GM12878 (cell line): ENCODE measurements around the gene ZNF165. TPM values are rescaled to one million over a fixed set of nuclear protein-coding genes. Genes with fewer than 3 reads are reported as not detected.

Source experiments
- ATAC-seq: fragments of 200-7000 bp; cut with Tn5 transposase; 3 replicates; pipeline ENCODE4 v1.9.1; 2020; ENCODE audit warnings: mild to moderate bottlenecking, moderate library complexity
- BruUV-seq: library from RNA; stranded (reverse); fragments of 400-500 nt; replicated peaks from 2 replicates; lab custom pipeline; 2021; lab: Mats Ljungman, UMichigan
- CTCF ChIA-PET: fragments of 300-600 bp; sonication (Branson Sonifier 250); formaldehyde crosslinking; extraction: SDS; loops from one replicate; lab custom pipeline; 2021; ENCODE audit warnings: inconsistent platforms; lab: Yijun Ruan, JAX
- POLR2A ChIA-PET: fragments of 350-600 bp; formaldehyde crosslinking; extraction: SDS; loops from one replicate; lab custom pipeline; 2021; ENCODE audit warnings: inconsistent platforms; lab: Charles Lee
- RAD21 ChIA-PET: fragments of 300-600 bp; sonication (Branson Sonifier 250); formaldehyde crosslinking; loops from one replicate; lab custom pipeline; 2023; ENCODE audit warnings: antibody characterized with exemption; ENCODE audit not compliant: unreplicated experiment; lab: Charles Lee
- SMC1A ChIA-PET: fragments of 300-600 bp; sonication (Branson Sonifier 250); formaldehyde crosslinking; loops from one replicate; lab custom pipeline; 2023; ENCODE audit not compliant: unreplicated experiment, uncharacterized antibody; lab: Charles Lee
- DNase-seq: peaks from one replicate; pipeline ENCODE4 v3.0.0-alpha.2; 2011; ENCODE audit warnings: low read depth, low spot score
- FAIRE-seq: peaks from 3 replicates; lab custom pipeline; 2011; peaks lifted over from hg19 to GRCh38; lab: Jason Lieb, UNC
- H2AFZ ChIP-seq: 2 replicates; pipeline ENCODE4 v1.6.0; 2011; ENCODE audit warnings: low read depth, low read length, control low read depth; ENCODE audit not compliant: control insufficient read depth
- H3K27ac ChIP-seq: 2 replicates; pipeline ENCODE4 v1.5.1; 2011; ENCODE audit warnings: control low read depth; ENCODE audit not compliant: control insufficient read depth, insufficient read depth
- H3K27me3 ChIP-seq, 2 experiments: replicated peaks in 1 of 2; 2 replicates each; pipeline versions ENCODE4 v1.6.0 to v1.6.1; 2011; ENCODE audit warnings: low read length in 1 of 2; ENCODE audit not compliant: control insufficient read depth in 2 of 2, insufficient read depth in 2 of 2
- H3K36me3 ChIP-seq, 2 experiments: 2 replicates each; pipeline ENCODE4 v1.5.1; 2011; ENCODE audit warnings: low read length in 1 of 2; ENCODE audit not compliant: control insufficient read depth in 2 of 2, insufficient read depth in 2 of 2
- H3K4me1 ChIP-seq: 2 replicates; pipeline ENCODE4 v1.6.1; 2011; ENCODE audit warnings: mild to moderate bottlenecking, low read length, moderate library complexity, mixed read lengths; ENCODE audit not compliant: control insufficient read depth, insufficient read depth
- H3K4me2 ChIP-seq: 2 replicates; pipeline ENCODE4 v1.6.0; 2011; ENCODE audit warnings: control low read depth; ENCODE audit not compliant: control insufficient read depth, insufficient read depth
- H3K4me3 ChIP-seq: fragments of 200-600 bp; sonication (generic); 2 replicates; pipeline ENCODE4 v1.5.1; 2016
- H3K79me2 ChIP-seq: 2 replicates; pipeline ENCODE4 v1.6.0; 2011; ENCODE audit warnings: low read length; ENCODE audit not compliant: control insufficient read depth, insufficient read depth
- H3K9ac ChIP-seq: 2 replicates; pipeline ENCODE4 v1.8.0; 2011; ENCODE audit warnings: low read length, control low read depth, mixed read lengths; ENCODE audit not compliant: control insufficient read depth, insufficient read depth
- H3K9me3 ChIP-seq: replicated peaks from 3 replicates; pipeline ENCODE4 v1.5.1; 2011; ENCODE audit warnings: mild to moderate bottlenecking, low read length; ENCODE audit not compliant: control insufficient read depth, insufficient read depth
- H4K20me1 ChIP-seq: 2 replicates; pipeline ENCODE4 v1.6.0; 2011; ENCODE audit not compliant: control insufficient read depth, insufficient read depth
- ATF3 ChIP-seq: IDR thresholded peaks from 2 replicates; pipeline ENCODE4 v1.6.1; 2011; ENCODE audit warnings: low read depth, mild to moderate bottlenecking, low read length, moderate library complexity, borderline replicate concordance; ENCODE audit errors: extremely low read depth
- CBX3 ChIP-seq: fragments of 200-600 bp; sonication (generic); IDR thresholded peaks from 2 replicates; pipeline ENCODE4 v1.6.1; 2016; ENCODE audit warnings: low read depth, borderline replicate concordance
- CEBPB ChIP-seq, 2 experiments: fragments of 150-350 bp in 1 of 2; IDR thresholded peaks; 2 replicates each; pipeline ENCODE4 v1.6.1; 2012 to 2014; ENCODE audit warnings: low read depth in 2 of 2, low read length in 2 of 2, borderline replicate concordance in 1 of 2, inconsistent platforms in 1 of 2
- CHD4 ChIP-seq: fragments of 200-600 bp; sonication (generic); IDR thresholded peaks from 2 replicates; pipeline ENCODE4 v1.6.1; 2016; ENCODE audit warnings: mild to moderate bottlenecking
- EP300 ChIP-seq, 2 experiments: fragments of 150-350 bp in 1 of 2; IDR thresholded peaks; 2 replicates each; pipeline ENCODE4 v1.6.1; 2011 to 2012; ENCODE audit warnings: low read depth in 2 of 2, low read length in 2 of 2, borderline replicate concordance in 1 of 2, improper control_type of control experiment in 1 of 2, inconsistent platforms in 1 of 2; ENCODE audit not compliant: control insufficient read depth in 1 of 2
- ESRRA ChIP-seq: IDR thresholded peaks from 2 replicates; pipeline ENCODE4 v1.6.1; 2012; ENCODE audit warnings: mild to moderate bottlenecking, low read length, improper control_type of control experiment
- HDGF ChIP-seq: fragments of 450-650 bp; IDR thresholded peaks from 2 replicates; pipeline ENCODE4 v1.6.1; 2016; ENCODE audit warnings: antibody characterized with exemption
- PAX5 ChIP-seq: IDR thresholded peaks from 2 replicates; pipeline ENCODE4 v1.6.1; 2011; ENCODE audit warnings: low read depth, low read length, borderline replicate concordance
- RB1 ChIP-seq: fragments of 450-650 bp; formaldehyde crosslinking; IDR thresholded peaks from 2 replicates; pipeline ENCODE4 v1.6.1; 2017; ENCODE audit warnings: mild to moderate bottlenecking, borderline replicate concordance
- REST ChIP-seq: IDR thresholded peaks from 2 replicates; pipeline ENCODE4 v1.6.1; 2012; ENCODE audit warnings: mild to moderate bottlenecking, low read depth, low read length
- SIX5 ChIP-seq: IDR thresholded peaks from 2 replicates; pipeline ENCODE4 v1.6.1; 2011; ENCODE audit warnings: mild to moderate bottlenecking, low read depth, low read length, moderate library complexity; ENCODE audit not compliant: severe bottlenecking
- TARDBP ChIP-seq: IDR thresholded peaks from 2 replicates; pipeline ENCODE4 v1.6.1; 2016; ENCODE audit warnings: borderline replicate concordance
- TCF3 ChIP-seq: IDR thresholded peaks from 2 replicates; pipeline ENCODE4 v1.6.1; 2012; ENCODE audit warnings: low read depth, mild to moderate bottlenecking, low read length, borderline replicate concordance; ENCODE audit not compliant: insufficient read depth
- USF2 ChIP-seq: IDR thresholded peaks from 2 replicates; pipeline ENCODE4 v1.6.1; 2011; ENCODE audit warnings: low read depth, low read length, improper control_type of control experiment, borderline replicate concordance
- ZNF384 ChIP-seq: IDR thresholded peaks from 2 replicates; pipeline ENCODE4 v1.6.1; 2012; ENCODE audit warnings: low read depth, mild to moderate bottlenecking, low read length, improper control_type of control experiment, borderline replicate concordance
- WGBS: methylation state at CpG from one replicate; pipeline ENCODE4 v1.1.6; 2016; ENCODE audit warnings: low lambda C conversion rate; ENCODE audit not compliant: insufficient replicate concordance, insufficient coverage; ENCODE audit errors: missing lambda C conversion rate; 5-methylcytosine and 5-hydroxymethylcytosine counted together
- in situ Hi-C: fragments of 300-500 bp; cut with MboI; formaldehyde crosslinking; loops from 9 replicates; pipeline ENCODE4 v1.14.3; 2018; ENCODE audit warnings: mixed read lengths
- intact Hi-C: fragments of 100-400 bp; cut with micrococcal nuclease; formaldehyde crosslinking; loops from one replicate; pipeline ENCODE4 v1.14.2; 2022; ENCODE audit not compliant: unreplicated experiment
- polyA plus RNA-seq, 11 experiments: library from polyadenylated mRNA; depleted of rRNA in 4 of 11; unstranded in 6 of 11; stranded (reverse) in 5 of 11; fragments of >200 nt; fragmentation: Nextera tagmentation in 4 of 11; fragmentation: Illumina TruSeq in 1 of 11; extraction: Ambion mirVana in 4 of 11; extraction: Trizol in 1 of 11; gene quantifications; 1 replicate in 1 of 11; 2 replicates in 10 of 11; pipeline versions ENCODE4 v1.2.1 to v1.2.3, GENCODE V29; 2011 to 2016; ENCODE audit warnings: inconsistent platforms in 2 of 11, missing spikeins in 2 of 11, low read depth in 1 of 11
- total RNA-seq, 4 experiments: library from RNA; depleted of rRNA in 3 of 4; stranded (reverse); fragments of >200 nt in 3 of 4; fragmentation: Illumina TruSeq in 1 of 4; extraction: Trizol in 1 of 4; gene quantifications; 2 replicates each; pipeline versions ENCODE4 v1.2.1 to v1.2.3, GENCODE V29; 2013 to 2021

ZNF165 gene
- total and polyA plus RNA-seq, 10 of the 15 experiments (the other 5 are each of a cell fraction or from before 2014, with no cell fraction given) = 1.1 to 5.0 (median 2.9) TPM

GRCh38 chr6:28111964-28112363 is 31.6 kb downstream of the ZNF165 start:
- in situ Hi-C loops (no loop called here), intact Hi-C loops (no loop called here)
- peaks cover 0 to 15% of the 10 kb centered on the region in 2 experiments; a peak in 1 of 4 replicates for H3K36me3 ChIP-seq
- no peaks in the 10 kb centered on the region; the same call in 1 of the 2 replicates for H4K20me1 ChIP-seq
- H3K9ac ChIP-seq = no peak overlapping the region
- ATAC-seq (no peak), DNase-seq (no peak), FAIRE-seq (no peak)
- H3K4me3 ChIP-seq = no peak overlapping the region
- no peak overlapping the region for H2AFZ ChIP-seq
- POLR2A ChIA-PET = no interaction called here
- no peaks in the 10 kb centered on the region for H3K79me2 ChIP-seq
- no peak overlapping the region for H3K4me2 ChIP-seq
- RAD21 ChIA-PET = interaction anchor here (0.7 kb wide), 1 partner anchor 451 kb away, joined by 3 read pairs; no protein-coding TSS in a partner anchor
- TF ChIP-seq CEBPB (IDR thresholded peaks at IDR 0.05; ENCODE audit: borderline replicate concordance in 1 of 2, low read depth in 2 of 2, low read length in 2 of 2) = no peak
- TF ChIP-seq TCF3 = no peak
- no peak for TF ChIP-seq ZNF384
- TF ChIP-seq CBX3 = no peak
- no peak for TF ChIP-seq REST
- TF ChIP-seq SIX5 = no peak
- TF ChIP-seq RB1 = no peak
- TF ChIP-seq PAX5 = no peak
- no peak for TF ChIP-seq USF2
- TF ChIP-seq ESRRA = no peak
- TF ChIP-seq ATF3 = no peak
- TF ChIP-seq CHD4 = no peak
- no peak for TF ChIP-seq TARDBP
- TF ChIP-seq HDGF = no peak
- TF ChIP-seq EP300 (IDR thresholded peaks at IDR 0.05; ENCODE audit: borderline replicate concordance in 1 of 2, control insufficient read depth in 1 of 2, low read depth in 2 of 2, low read length in 2 of 2) = no peak
- no peaks in the 10 kb centered on the region for H3K4me1 ChIP-seq
- no peaks in the 10 kb centered on the region for H3K27me3 ChIP-seq
- no peaks in the 10 kb centered on the region for H3K9me3 ChIP-seq
- H3K27ac ChIP-seq = no peak overlapping the region
- 93% methylated on average over 3 of the region's 3 CpGs for WGBS
- CTCF ChIA-PET = interaction anchor here (0.8 to 1.2 kb wide), 2 partner anchors 11 to 221 kb away, joined by 3 read pairs; no protein-coding TSS in a partner anchor
- BruUV-seq = no TSS peak
- SMC1A ChIA-PET = interaction anchor here (1.1 kb wide), 1 partner anchor 19 kb away, joined by 3 read pairs; no protein-coding TSS in a partner anchor
